HG02759 (cell line): ENCODE data around the gene ARMC2.
"Not testable (repeated sequence)": the region's sequence is repeated elsewhere in the genome, so short reads cannot be mapped to it uniquely, and the experiment has no call there.

Experiments used
- ATAC-seq: cut with Tn5 transposase; IDR thresholded peaks from one replicate; pipeline ENCODE4 v1.9.1; 2021; ENCODE audit warnings: mild to moderate bottlenecking, moderate library complexity; ENCODE audit not compliant: unreplicated experiment

The ARMC2 gene

GRCh38 chr6:108868647-108869046 is 20.4 kb downstream of the ARMC2 start:
- no peak for ATAC-seq

GRCh38 chr6:108869876-108870275 is 21.7 kb downstream of the ARMC2 start:
- no peak for ATAC-seq

- ATAC-seq, result no peak
These were observed 22.1 kb downstream of the ARMC2 start for GRCh38 chr6:108870357-108870756.

GRCh38 chr6:108872141-108872557 is 23.9 kb downstream of the ARMC2 start:
- ATAC-seq, result no peak

- ATAC-seq, result no peak
These were observed 24.4 kb downstream of the ARMC2 start for GRCh38 chr6:108872575-108872974.

GRCh38 chr6:108873251-108873650 is 25.0 kb downstream of the ARMC2 start:
- no peak for ATAC-seq

GRCh38 chr6:108873971-108874370 is 25.7 kb downstream of the ARMC2 start:
- no peak for ATAC-seq

- ATAC-seq, result peak; percentile 88
These were observed 26.4 kb downstream of the ARMC2 start for GRCh38 chr6:108874470-108875160.

GRCh38 chr6:108875161-108875555 is 26.9 kb downstream of the ARMC2 start:
- peak; percentile 35 for ATAC-seq

- no peak for ATAC-seq
These were observed 29.0 kb downstream of the ARMC2 start for GRCh38 chr6:108877046-108877751.

- no peak for ATAC-seq
These were observed 30.7 kb downstream of the ARMC2 start for GRCh38 chr6:108878942-108879341.

- ATAC-seq, result peak; percentile 87
These were observed 35.0 kb downstream of the ARMC2 start for GRCh38 chr6:108883172-108883571.

GRCh38 chr6:108884211-108885059 is 36.2 kb downstream of the ARMC2 start:
- no peak for ATAC-seq

- no peak for ATAC-seq
These were observed 39.8 kb downstream of the ARMC2 start for GRCh38 chr6:108888052-108888451.

- ATAC-seq, result no peak
These were observed 40.5 kb downstream of the ARMC2 start for GRCh38 chr6:108888745-108889144.

GRCh38 chr6:108890898-108891297 is 42.7 kb downstream of the ARMC2 start:
- ATAC-seq, result not testable (repeated sequence)

GRCh38 chr6:108895571-108895970 is 47.3 kb downstream of the ARMC2 start:
- ATAC-seq, result no peak

GRCh38 chr6:108896111-108896661 is 48.0 kb downstream of the ARMC2 start:
- ATAC-seq, result no peak

GRCh38 chr6:108897371-108897770 is 49.1 kb downstream of the ARMC2 start:
- no peak for ATAC-seq

- ATAC-seq, result no peak
These were observed 54.2 kb downstream of the ARMC2 start for GRCh38 chr6:108902382-108902792.

GRCh38 chr6:108903796-108904195 is 55.6 kb downstream of the ARMC2 start:
- ATAC-seq, result no peak
